Esophagus muscularis mucosa (tissue), 4 donors: ENCODE data around the gene SIM1.

Experiments
- CTCF ChIP-seq, 3 experiments: fragments of 200-600 bp in 2 of 3; fragments of 450-650 bp in 1 of 3; sonication (generic) in 2 of 3; IDR thresholded peaks; one replicate each; pipeline ENCODE4 v1.5.1; 2017 to 2019; ENCODE audit warnings: antibody characterized with exemption in 3 of 3, mild to moderate bottlenecking in 2 of 3, moderate library complexity in 1 of 3
- EP300 ChIP-seq: sonication (generic); formaldehyde crosslinking; IDR thresholded peaks from one replicate; pipeline ENCODE4 v1.6.1; 2017; ENCODE audit warnings: antibody characterized with exemption
- POLR2A ChIP-seq: fragments of 450-650 bp; IDR thresholded peaks from one replicate; pipeline ENCODE4 v1.6.1; 2017; ENCODE audit warnings: antibody characterized with exemption, moderate library complexity, mild to moderate bottlenecking, low read depth
- POLR2AphosphoS5 ChIP-seq, 2 donors: sonication (generic); formaldehyde crosslinking; IDR thresholded peaks; one replicate each; pipeline ENCODE4 v1.6.1; 2017; ENCODE audit warnings: antibody characterized with exemption in 2 of 2

- no peak for TF ChIP-seq CTCF (IDR thresholded peaks at IDR 0.05)
- no peak for TF ChIP-seq EP300
- TF ChIP-seq POLR2A, result no peak
- no peak for TF ChIP-seq POLR2AphosphoS5 (IDR thresholded peaks at IDR 0.05)
Measured at GRCh38 chr6:100488244-100488643, 23.5 kb upstream of the SIM1 start.
